Right lobe of liver (tissue), 4 donors: Measurements from ENCODE around the gene NAT16.

ENCODE experiments used
- POLR2A ChIP-seq: fragments of 450-650 bp; IDR thresholded peaks from one replicate; pipeline ENCODE4 v1.6.1; 2017; ENCODE audit warnings: antibody characterized with exemption, mild to moderate bottlenecking
- TF ChIP-seq, protein P1 (sequence below), 4 donors: fragments of 200-600 bp in 3 of 4; fragments of 450-650 bp in 1 of 4; IDR thresholded peaks; one replicate each; pipeline versions ENCODE4 v1.5.1 to v1.8.0; 2016 to 2022; ENCODE audit warnings: antibody characterized with exemption in 4 of 4, mild to moderate bottlenecking in 2 of 4
- donor health status: DM: no; HTN: no; CAD: no.
- donor health status: DM: no; HTN: no; CAD: no.
- donor health status: DM: no; HTN: yes; CAD: no.

DNA sequence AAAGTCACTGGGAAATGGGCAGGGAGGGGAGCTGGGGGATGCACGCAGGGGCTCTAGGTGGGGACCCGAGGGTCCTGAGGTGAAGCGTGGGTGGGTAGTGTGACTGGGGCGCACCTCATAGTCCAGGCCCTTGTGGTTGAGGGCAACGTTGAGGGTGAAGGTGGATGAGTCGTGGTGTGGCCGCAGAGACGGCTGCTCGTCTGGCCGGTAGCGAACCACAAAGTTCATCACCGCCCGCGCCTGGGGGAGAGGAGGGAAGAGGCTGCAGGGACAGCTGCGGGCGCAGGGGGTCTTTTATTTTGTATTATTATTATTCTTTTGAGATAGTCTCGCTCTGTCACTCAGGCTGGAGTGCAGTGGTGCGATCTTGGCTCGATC is 26.6 kb upstream of the NAT16 start:
- no peak for TF ChIP-seq POLR2A
- TF ChIP-seq, protein P1, sequence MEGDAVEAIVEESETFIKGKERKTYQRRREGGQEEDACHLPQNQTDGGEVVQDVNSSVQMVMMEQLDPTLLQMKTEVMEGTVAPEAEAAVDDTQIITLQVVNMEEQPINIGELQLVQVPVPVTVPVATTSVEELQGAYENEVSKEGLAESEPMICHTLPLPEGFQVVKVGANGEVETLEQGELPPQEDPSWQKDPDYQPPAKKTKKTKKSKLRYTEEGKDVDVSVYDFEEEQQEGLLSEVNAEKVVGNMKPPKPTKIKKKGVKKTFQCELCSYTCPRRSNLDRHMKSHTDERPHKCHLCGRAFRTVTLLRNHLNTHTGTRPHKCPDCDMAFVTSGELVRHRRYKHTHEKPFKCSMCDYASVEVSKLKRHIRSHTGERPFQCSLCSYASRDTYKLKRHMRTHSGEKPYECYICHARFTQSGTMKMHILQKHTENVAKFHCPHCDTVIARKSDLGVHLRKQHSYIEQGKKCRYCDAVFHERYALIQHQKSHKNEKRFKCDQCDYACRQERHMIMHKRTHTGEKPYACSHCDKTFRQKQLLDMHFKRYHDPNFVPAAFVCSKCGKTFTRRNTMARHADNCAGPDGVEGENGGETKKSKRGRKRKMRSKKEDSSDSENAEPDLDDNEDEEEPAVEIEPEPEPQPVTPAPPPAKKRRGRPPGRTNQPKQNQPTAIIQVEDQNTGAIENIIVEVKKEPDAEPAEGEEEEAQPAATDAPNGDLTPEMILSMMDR (IDR thresholded peaks at IDR 0.05), result no peak
